ENCODE data around the gene CHST2. TPM values are rescaled to one million over a fixed set of nuclear protein-coding genes. Genes with fewer than 3 reads are reported as not detected.

CHST2 gene
- total RNA-seq, 1 experiment from 2014 or later: 1.7 TPM

DNA sequence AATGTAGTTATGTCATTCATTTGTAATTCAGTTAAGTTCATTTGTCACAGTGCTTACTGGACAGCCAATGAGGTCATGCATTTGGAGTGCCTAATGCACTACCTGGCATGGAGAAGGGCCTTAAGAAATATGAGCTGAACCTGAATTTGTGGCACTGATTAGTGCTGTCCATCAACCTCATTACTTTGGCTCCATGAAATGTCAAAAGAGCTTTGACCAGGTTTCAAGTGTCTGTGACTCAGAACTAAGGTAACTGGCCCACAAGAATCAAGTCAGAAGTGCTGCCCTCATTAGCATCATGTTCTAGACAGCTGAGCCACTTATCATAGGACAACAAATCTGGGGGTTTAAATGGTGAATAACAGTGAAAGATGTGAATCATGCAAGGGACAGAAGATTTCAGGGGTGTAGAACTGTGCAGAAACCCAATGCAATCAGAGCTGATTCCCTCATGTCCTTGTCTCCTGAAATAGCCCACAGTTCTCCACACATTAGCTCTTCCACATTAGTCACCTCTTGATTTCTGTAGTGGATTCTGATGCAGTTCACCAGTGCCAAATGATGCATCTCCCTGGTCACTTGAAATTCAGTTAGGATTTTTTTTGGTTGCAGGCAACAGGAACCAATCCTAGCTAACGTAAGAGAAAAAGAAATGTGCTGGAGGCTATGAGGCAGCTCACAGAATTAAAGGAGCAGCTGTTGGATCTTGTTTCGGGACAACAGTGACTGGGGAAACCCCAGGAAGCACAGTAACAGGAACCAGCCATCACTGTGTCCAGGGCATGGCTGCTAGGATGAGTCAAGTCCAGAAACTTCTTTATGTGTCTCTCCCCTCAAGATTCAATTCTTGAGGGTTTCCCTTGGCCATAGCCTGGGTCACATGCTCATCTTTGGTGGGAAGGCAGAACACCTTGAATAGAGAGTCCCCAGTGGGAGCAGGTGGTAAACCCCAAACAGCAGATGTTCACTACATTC lies 38.7 kb downstream of the CHST2 start:
- H3K36me3 ChIP-seq (ENCODE audit: control insufficient read depth in 1 of 2, insufficient read depth in 2 of 2, low read length in 2 of 2): no peaks in the 10 kb centered on the region
- no peak overlapping the region for H2AFZ ChIP-seq (ENCODE audit: low read depth, low read length, poor library complexity, severe bottlenecking)
- no peak overlapping the region for H3K4me2 ChIP-seq (ENCODE audit: low read length)
- H3K9ac ChIP-seq (ENCODE audit: low read length): no peak overlapping the region
- no peak overlapping the region for H3K4me3 ChIP-seq (replicated peaks in 1 of 2; ENCODE audit: low read depth in 1 of 2, low read length in 2 of 2)
- TF ChIP-seq, protein P1, sequence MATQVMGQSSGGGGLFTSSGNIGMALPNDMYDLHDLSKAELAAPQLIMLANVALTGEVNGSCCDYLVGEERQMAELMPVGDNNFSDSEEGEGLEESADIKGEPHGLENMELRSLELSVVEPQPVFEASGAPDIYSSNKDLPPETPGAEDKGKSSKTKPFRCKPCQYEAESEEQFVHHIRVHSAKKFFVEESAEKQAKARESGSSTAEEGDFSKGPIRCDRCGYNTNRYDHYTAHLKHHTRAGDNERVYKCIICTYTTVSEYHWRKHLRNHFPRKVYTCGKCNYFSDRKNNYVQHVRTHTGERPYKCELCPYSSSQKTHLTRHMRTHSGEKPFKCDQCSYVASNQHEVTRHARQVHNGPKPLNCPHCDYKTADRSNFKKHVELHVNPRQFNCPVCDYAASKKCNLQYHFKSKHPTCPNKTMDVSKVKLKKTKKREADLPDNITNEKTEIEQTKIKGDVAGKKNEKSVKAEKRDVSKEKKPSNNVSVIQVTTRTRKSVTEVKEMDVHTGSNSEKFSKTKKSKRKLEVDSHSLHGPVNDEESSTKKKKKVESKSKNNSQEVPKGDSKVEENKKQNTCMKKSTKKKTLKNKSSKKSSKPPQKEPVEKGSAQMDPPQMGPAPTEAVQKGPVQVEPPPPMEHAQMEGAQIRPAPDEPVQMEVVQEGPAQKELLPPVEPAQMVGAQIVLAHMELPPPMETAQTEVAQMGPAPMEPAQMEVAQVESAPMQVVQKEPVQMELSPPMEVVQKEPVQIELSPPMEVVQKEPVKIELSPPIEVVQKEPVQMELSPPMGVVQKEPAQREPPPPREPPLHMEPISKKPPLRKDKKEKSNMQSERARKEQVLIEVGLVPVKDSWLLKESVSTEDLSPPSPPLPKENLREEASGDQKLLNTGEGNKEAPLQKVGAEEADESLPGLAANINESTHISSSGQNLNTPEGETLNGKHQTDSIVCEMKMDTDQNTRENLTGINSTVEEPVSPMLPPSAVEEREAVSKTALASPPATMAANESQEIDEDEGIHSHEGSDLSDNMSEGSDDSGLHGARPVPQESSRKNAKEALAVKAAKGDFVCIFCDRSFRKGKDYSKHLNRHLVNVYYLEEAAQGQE (IDR thresholded peaks at IDR 0.05; ENCODE audit: low read depth): no peak
- TF ChIP-seq, protein P2, sequence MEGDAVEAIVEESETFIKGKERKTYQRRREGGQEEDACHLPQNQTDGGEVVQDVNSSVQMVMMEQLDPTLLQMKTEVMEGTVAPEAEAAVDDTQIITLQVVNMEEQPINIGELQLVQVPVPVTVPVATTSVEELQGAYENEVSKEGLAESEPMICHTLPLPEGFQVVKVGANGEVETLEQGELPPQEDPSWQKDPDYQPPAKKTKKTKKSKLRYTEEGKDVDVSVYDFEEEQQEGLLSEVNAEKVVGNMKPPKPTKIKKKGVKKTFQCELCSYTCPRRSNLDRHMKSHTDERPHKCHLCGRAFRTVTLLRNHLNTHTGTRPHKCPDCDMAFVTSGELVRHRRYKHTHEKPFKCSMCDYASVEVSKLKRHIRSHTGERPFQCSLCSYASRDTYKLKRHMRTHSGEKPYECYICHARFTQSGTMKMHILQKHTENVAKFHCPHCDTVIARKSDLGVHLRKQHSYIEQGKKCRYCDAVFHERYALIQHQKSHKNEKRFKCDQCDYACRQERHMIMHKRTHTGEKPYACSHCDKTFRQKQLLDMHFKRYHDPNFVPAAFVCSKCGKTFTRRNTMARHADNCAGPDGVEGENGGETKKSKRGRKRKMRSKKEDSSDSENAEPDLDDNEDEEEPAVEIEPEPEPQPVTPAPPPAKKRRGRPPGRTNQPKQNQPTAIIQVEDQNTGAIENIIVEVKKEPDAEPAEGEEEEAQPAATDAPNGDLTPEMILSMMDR (IDR thresholded peaks at IDR 0.05 in 2 of 3, conservative IDR thresholded peaks at IDR 0.05 in 1 of 3; ENCODE audit: borderline replicate concordance in 1 of 3, insufficient read depth in 1 of 3, low read depth in 2 of 3, low read length in 2 of 3): no peak
- no peak for TF ChIP-seq POLR2A (IDR thresholded peaks at IDR 0.05; ENCODE audit: borderline replicate concordance, extremely low read depth, insufficient read depth, insufficient read length)
- no peak for TF ChIP-seq ELF1 (IDR thresholded peaks at IDR 0.05; ENCODE audit: borderline replicate concordance, low read depth)
- TF ChIP-seq EZH2phosphoT487 (IDR thresholded peaks at IDR 0.05; ENCODE audit: borderline replicate concordance): no peak
- no peak for TF ChIP-seq CEBPB (IDR thresholded peaks at IDR 0.05; ENCODE audit: low read depth)
- no peak for TF ChIP-seq YY1 (IDR thresholded peaks at IDR 0.05; ENCODE audit: extremely low read depth, insufficient replicate concordance, low read depth, low read length)
- no peak for TF ChIP-seq POLR2AphosphoS5 (IDR thresholded peaks at IDR 0.05; ENCODE audit: low read depth, low read length)
- no peak for TF ChIP-seq EGR1 (IDR thresholded peaks at IDR 0.05; ENCODE audit: low read depth)
- TF ChIP-seq EZH2 (IDR thresholded peaks at IDR 0.05): no peak
- no peak for TF ChIP-seq TCF7L2 (IDR thresholded peaks at IDR 0.05; ENCODE audit: borderline replicate concordance, extremely low read depth, insufficient read depth, insufficient read length)
- no peak for TF ChIP-seq SP1 (IDR thresholded peaks at IDR 0.05; ENCODE audit: low read depth)
- TF ChIP-seq RAD21 (IDR thresholded peaks at IDR 0.05; ENCODE audit: low read depth): no peak
- no peak for TF ChIP-seq SIN3A (IDR thresholded peaks at IDR 0.05; ENCODE audit: low read depth)
- TF ChIP-seq ZFX (IDR thresholded peaks at IDR 0.05): no peak
- no peak for TF ChIP-seq CBX3 (IDR thresholded peaks at IDR 0.05; ENCODE audit: low read depth)
- TF ChIP-seq JUND (IDR thresholded peaks at IDR 0.05): no peak
- no peak for TF ChIP-seq ZNF274 (IDR thresholded peaks at IDR 0.05; ENCODE audit: low read depth, low read length)
- TF ChIP-seq, protein P3, sequence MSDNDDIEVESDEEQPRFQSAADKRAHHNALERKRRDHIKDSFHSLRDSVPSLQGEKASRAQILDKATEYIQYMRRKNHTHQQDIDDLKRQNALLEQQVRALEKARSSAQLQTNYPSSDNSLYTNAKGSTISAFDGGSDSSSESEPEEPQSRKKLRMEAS (IDR thresholded peaks at IDR 0.05): no peak
- ChIA-PET RAD21 (ENCODE audit: low non-redundant PET in 1 of 2, low total read pairs in 2 of 2, uncharacterized antibody in 2 of 2, unreplicated experiment in 2 of 2) (no interaction called here), CTCF (no interaction called here), POLR2A (no interaction called here)
- H3K27me3 ChIP-seq (ENCODE audit: insufficient read depth, low read length): no peaks in the 10 kb centered on the region
- ATAC-seq (no peak), DNase-seq (ENCODE audit: low read depth, low spot score) (no peak)
- H4K20me1 ChIP-seq (ENCODE audit: insufficient read depth): no peaks in the 10 kb centered on the region
- BruUV-seq (replicated peaks): no TSS peak
- H3K9me3 ChIP-seq (ENCODE audit: control insufficient read depth in 1 of 2, insufficient read depth in 1 of 2, low read depth in 1 of 2, low read length in 2 of 2): no peaks in the 10 kb centered on the region
- no peaks in the 10 kb centered on the region for H3K79me2 ChIP-seq (ENCODE audit: insufficient read depth, low read length)
- intact Hi-C loops (cut with micrococcal nuclease): no loop called here
- H3K9me2 ChIP-seq (ENCODE audit: insufficient read depth): no peaks in the 10 kb centered on the region
- no peak overlapping the region for H3K27ac ChIP-seq (ENCODE audit: low read depth, low read length)
- H3K4me1 ChIP-seq (ENCODE audit: control insufficient read depth in 1 of 2, insufficient read depth in 2 of 2, low read length in 2 of 2): no peaks in the 10 kb centered on the region
